ENCODE results near the gene SOX9. TPM values are rescaled to one million over a fixed set of nuclear protein-coding genes. Genes with fewer than 3 reads are reported as not detected.
"Not testable (repeated sequence)": the region's sequence is repeated elsewhere in the genome, so short reads cannot be mapped to it uniquely, and the experiment has no call there.

SOX9 gene
- total and polyA plus RNA-seq, 9 of the 15 experiments (the other 6 are each of a cell fraction or from before 2014, with no cell fraction given), result 0.04 TPM; not detected in 8

- no peak for TF ChIP-seq HINFP (tag; conservative IDR thresholded peaks at IDR 0.05; ENCODE audit: low read depth)
- TF ChIP-seq ZNF395 (CRISPR knock-in tag; IDR thresholded peaks at IDR 0.05), result no peak
- TF ChIP-seq NKRF (IDR thresholded peaks at IDR 0.05; ENCODE audit: borderline replicate concordance), result no peak
- no peak for TF ChIP-seq ZNF174 (CRISPR knock-in tag; IDR thresholded peaks at IDR 0.05)
- TF ChIP-seq UBTF (IDR thresholded peaks at IDR 0.05; ENCODE audit: borderline replicate concordance in 1 of 2, low read depth in 2 of 2, low read length in 2 of 2), result no peak
These were observed 20.5 kb downstream of the SOX9 start (continued) for GRCh38 chr17:72141336-72141735.

GRCh38 chr17:72142097-72142496, 21.3 kb downstream of the SOX9 start:
- H3K9ac ChIP-seq (ENCODE audit: insufficient read depth in 1 of 2, low read depth in 2 of 2, low read length in 2 of 2); FAIRE-seq; H4K20me1 ChIP-seq (replicated peaks; ENCODE audit: control insufficient read depth, insufficient read depth, low read length); CTCF ChIA-PET (ENCODE audit: low intra/inter-chr PET ratio); H3K27ac ChIP-seq (ENCODE audit: extremely low read depth, low read depth, low read length); H3K4me2 ChIP-seq (ENCODE audit: insufficient read depth, low read length); ATAC-seq; in situ Hi-C loops (cut with MboI); H3K27me3 ChIP-seq (ENCODE audit: control insufficient read depth in 2 of 2, insufficient read depth in 2 of 2, low read length in 2 of 2); H3K79me2 ChIP-seq (ENCODE audit: control insufficient read depth, insufficient read depth, low read length); H3K4me1 ChIP-seq (replicated peaks in 1 of 2; ENCODE audit: control insufficient read depth in 2 of 2, insufficient read depth in 2 of 2, low read length in 2 of 2); H2AFZ ChIP-seq (ENCODE audit: low read depth, low read length); H3K4me3 ChIP-seq; intact Hi-C loops (cut with micrococcal nuclease); H3K9me3 ChIP-seq (replicated peaks; ENCODE audit: control insufficient read depth, insufficient read depth, low read depth, low read length); H3K9me1 ChIP-seq (ENCODE audit: control insufficient read depth, insufficient read depth, low read length); BruUV-seq (replicated peaks); H3K36me3 ChIP-seq (ENCODE audit: control insufficient read depth, insufficient read depth, low read length); DNase-seq (ENCODE audit: extremely low read depth in 1 of 4, low spot score in 3 of 4): not testable (repeated sequence)
- 3% methylated on average over 11 of the region's 11 CpGs for WGBS (ENCODE audit: insufficient coverage, low coverage, missing lambda C conversion rate)
- POLR2A ChIA-PET, result interaction anchor here (0.6 kb wide), 1 partner anchor 14 kb away, joined by 3 read pairs; no protein-coding TSS in a partner anchor

All from K562 (cell line).